Measurements from ENCODE around the gene BBIP1. TPM values are rescaled to one million over a fixed set of nuclear protein-coding genes. Genes with fewer than 3 reads are reported as not detected.
"Not testable (repeated sequence)": the region's sequence is repeated elsewhere in the genome, so short reads cannot be mapped to it uniquely, and the experiment has no call there.

The BBIP1 gene
- total RNA-seq, 1 donor from 2014 or later: 18.8 TPM

- intact Hi-C loops (cut with micrococcal nuclease): no loop called here
These were observed 31.4 kb downstream of the BBIP1 start for GRCh38 chr10:110887560-110887959.

- intact Hi-C loops (cut with micrococcal nuclease): no loop called here
These were observed 32.9 kb downstream of the BBIP1 start for GRCh38 chr10:110885932-110886674.

GRCh38 chr10:110883924-110884323 is 35.1 kb downstream of the BBIP1 start:
- intact Hi-C loops (cut with micrococcal nuclease): loop anchor here (1.0 kb wide), 3 partner anchors 9 to 20 kb away; no protein-coding TSS in a partner anchor

- intact Hi-C loops (cut with micrococcal nuclease): no loop called here
These were observed 37.1 kb downstream of the BBIP1 start for GRCh38 chr10:110881905-110882304.

GRCh38 chr10:110881247-110881646 is 37.7 kb downstream of the BBIP1 start:
- intact Hi-C loops (cut with micrococcal nuclease): no loop called here

GRCh38 chr10:110880012-110880411 is 39.0 kb downstream of the BBIP1 start:
- intact Hi-C loops (cut with micrococcal nuclease): no loop called here

GRCh38 chr10:110876788-110877187 is 42.2 kb downstream of the BBIP1 start:
- intact Hi-C loops (cut with micrococcal nuclease): no loop called here

- intact Hi-C loops (cut with micrococcal nuclease): no loop called here
These were observed 43.0 kb downstream of the BBIP1 start for GRCh38 chr10:110876000-110876399.

- intact Hi-C loops (cut with micrococcal nuclease): loop anchor here (1.0 to 5.0 kb wide), 10 partner anchors 9 to 807 kb away; partner anchors contain the start of genes SMC3 and SMNDC1
These were observed 45.0 kb downstream of the BBIP1 start for GRCh38 chr10:110873951-110874350.

GRCh38 chr10:110872984-110873923 is 45.7 kb downstream of the BBIP1 start:
- intact Hi-C loops (cut with micrococcal nuclease): loop anchor here (1.0 to 5.0 kb wide), 13 partner anchors 9 to 806 kb away; partner anchors contain the start of genes SMC3 and SMNDC1

GRCh38 chr10:110872145-110872983 is 46.6 kb downstream of the BBIP1 start:
- intact Hi-C loops (cut with micrococcal nuclease): loop anchor here (1.0 to 5.0 kb wide), 12 partner anchors 8 to 805 kb away; partner anchors contain the start of genes SMC3 and SMNDC1

GRCh38 chr10:110871298-110872084 is 47.5 kb downstream of the BBIP1 start, which contains the start of gene PDCD4:
Gene PDCD4, plus strand, starts transcription at chr10:110871928. Its CDS starts 4,100 bp downstream, at chr10:110876028.
- intact Hi-C loops (cut with micrococcal nuclease): loop anchor here (1.0 to 5.0 kb wide), 16 partner anchors 7 to 948 kb away; partner anchors contain the start of genes BBIP1, SHOC2, SMC3 and SMNDC1

- intact Hi-C loops (cut with micrococcal nuclease): loop anchor here (1.0 to 5.0 kb wide), 11 partner anchors 28 to 948 kb away; partner anchors contain the start of genes BBIP1, SHOC2, SMC3 and XPNPEP1
These were observed 48.1 kb downstream of the BBIP1 start for GRCh38 chr10:110870823-110871297.

- intact Hi-C loops (cut with micrococcal nuclease): no loop called here
These were observed 50.0 kb downstream of the BBIP1 start for GRCh38 chr10:110868981-110869380.

- intact Hi-C loops (cut with micrococcal nuclease): no loop called here
These were observed 51.0 kb downstream of the BBIP1 start for GRCh38 chr10:110867807-110868465.

- intact Hi-C loops (cut with micrococcal nuclease): not testable (repeated sequence)
These were observed 51.8 kb downstream of the BBIP1 start for GRCh38 chr10:110867011-110867806.

GRCh38 chr10:110865809-110866482 is 53.0 kb downstream of the BBIP1 start:
- intact Hi-C loops (cut with micrococcal nuclease): loop anchor here (2.0 kb wide), 2 partner anchors 63 to 451 kb away; no protein-coding TSS in a partner anchor
